ENCODE results near the gene EOLA1.
"Not testable (repeated sequence)": the region's sequence is repeated elsewhere in the genome, so short reads cannot be mapped to it uniquely, and the experiment has no call there.

Gene EOLA1

GRCh38 chrX:149546962-149547361, 6.2 kb downstream of the EOLA1 start:
- DNase-seq: not testable (repeated sequence)

DNA sequence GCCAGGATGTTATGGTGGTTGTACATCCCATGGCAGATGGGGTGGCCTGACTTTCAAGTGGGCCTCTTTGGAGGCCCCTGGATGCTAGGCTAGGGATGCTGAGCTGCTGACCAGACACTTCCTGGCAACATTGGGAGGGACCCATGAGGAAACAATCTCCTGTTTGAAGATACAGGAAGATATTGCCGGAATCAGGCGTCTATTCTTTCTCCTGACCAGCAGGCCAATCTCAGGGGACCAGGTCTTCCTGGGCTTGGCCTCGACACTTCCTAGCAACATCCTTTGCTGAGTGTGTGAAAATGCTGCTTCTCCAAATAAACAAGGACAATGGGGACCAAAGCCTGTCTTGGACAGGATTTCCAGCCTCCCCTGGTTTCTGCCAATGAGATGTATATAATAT, 7.0 kb downstream of the EOLA1 start:
- not testable (repeated sequence) for DNase-seq

DNA sequence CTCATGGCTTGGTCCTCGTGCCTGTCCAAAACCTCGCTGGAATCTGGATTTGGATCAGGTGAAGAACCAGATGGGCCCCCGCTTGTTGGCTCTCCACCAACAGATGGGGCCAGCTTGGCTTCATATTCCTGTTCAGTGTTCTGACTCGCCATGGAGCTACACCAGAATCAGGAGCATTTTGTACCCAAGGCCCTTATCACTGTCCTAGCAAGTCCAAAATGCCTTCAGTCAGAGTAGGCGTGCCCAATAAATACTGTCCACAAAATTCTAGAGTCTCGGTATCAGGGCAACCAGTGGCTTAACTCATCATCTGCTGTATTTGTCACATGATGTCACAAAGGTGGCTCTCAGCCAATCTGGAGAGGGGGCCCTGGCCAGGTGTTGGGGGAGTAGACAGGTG, 8.9 kb downstream of the EOLA1 start, which contains the start of gene HSFX3:
HSFX3 (minus strand) TSS at position 224 of the 400 bp plus-strand sequence; CDS start at position 152, 72 bp downstream.
- not testable (repeated sequence) for DNase-seq

- not testable (repeated sequence) for DNase-seq
Measured at GRCh38 chrX:149550454-149550853, 9.6 kb downstream of the EOLA1 start.

DNA sequence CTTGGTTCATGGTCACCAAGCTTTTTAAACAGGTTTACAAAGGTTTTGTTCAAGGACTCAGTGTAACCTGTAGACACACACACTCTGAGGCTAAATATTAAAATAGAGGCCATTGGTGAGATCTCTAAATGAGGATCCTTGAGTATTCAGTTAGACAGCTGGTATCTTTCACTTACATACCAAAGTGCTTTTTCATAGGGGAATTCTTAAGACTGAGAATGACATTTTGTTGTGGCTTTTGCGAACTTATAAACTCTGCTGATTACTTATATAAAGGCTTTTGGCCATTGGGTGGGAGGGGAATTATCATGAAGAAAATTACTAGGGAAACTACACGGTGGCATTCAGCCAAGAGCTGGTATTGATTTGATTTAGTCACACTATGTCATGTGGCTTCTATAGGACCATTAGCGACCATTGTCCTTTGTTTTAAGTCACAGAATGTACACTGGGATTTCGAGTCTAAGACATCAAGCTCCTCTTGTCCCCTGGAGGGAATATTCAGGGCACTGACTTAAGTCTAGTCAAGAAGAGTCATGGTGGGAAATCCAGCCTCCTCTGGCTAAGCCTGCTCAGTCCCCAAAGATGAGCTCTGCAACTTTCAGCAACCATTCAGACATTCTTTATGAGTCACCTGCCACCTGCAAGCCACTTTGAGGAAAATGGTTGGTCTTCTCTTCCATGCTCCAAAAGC, 10.6 kb downstream of the EOLA1 start:
- not testable (repeated sequence) for DNase-seq

DNA sequence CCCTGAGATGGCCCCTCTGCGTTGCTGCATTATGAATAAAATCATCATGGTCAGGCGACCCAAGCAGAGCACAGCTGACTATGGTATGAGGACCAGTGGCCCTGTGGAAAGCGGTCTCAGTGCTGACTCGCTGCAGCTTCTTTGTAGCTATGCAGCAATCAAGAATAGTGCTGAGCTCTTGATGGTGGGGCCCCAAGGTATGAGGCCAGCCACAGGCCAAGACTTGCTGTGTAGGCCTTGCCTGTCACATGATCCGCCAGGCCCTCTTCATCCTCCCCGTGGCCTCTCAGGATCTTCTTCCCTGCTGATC, 11.1 kb downstream of the EOLA1 start:
- not testable (repeated sequence) for DNase-seq

GRCh38 chrX:149555251-149555650, 14.4 kb downstream of the EOLA1 start:
- not testable (repeated sequence) for DNase-seq

DNA sequence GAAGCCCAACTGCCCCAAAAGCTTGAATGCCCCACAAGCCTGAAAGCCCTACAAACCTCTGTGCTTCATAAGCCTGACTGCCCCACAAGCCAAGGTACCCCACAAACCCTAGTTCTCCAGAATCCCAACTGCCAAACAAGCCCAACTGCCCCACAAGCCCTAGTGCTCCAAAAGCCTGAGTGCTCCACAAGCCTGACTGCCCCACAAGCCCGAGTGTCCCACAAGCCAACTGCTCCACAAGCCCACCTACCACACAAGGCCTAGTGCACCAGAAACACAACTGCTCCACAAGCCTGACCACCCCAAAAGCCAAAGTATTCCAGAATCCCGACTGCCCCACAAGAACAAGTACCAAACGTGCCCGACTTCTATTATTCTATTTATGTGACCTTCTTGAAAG, 22.5 kb downstream of the EOLA1 start:
- DNase-seq: no peak

- DNase-seq: no peak
Measured at GRCh38 chrX:149567621-149568417, 27.0 kb downstream of the EOLA1 start.

GRCh38 chrX:149568701-149569296, 28.0 kb downstream of the EOLA1 start:
- DNase-seq: no peak

DNA sequence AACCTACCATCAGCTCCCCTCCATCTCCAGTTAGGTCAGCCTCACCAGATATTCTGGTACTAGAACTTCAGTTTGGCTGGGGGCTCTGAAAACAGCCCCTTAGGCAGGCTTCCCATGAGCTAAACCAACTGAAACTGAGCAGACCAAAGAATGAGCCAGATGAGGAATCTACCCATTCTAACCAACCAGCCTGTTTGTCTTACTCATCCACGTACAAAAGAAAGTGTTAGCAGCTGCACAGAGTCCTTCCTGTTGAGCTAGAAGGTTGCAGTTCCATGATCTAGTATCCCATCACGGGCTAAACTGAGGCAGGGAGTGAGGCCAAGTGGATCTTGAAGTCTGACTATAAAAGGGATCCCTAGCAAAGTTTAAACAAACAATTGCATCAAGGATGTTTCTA, 29.0 kb downstream of the EOLA1 start:
- no peak for DNase-seq

- no peak for DNase-seq
Measured at GRCh38 chrX:149570668-149571067, 29.9 kb downstream of the EOLA1 start.

- no peak for DNase-seq
Measured at GRCh38 chrX:149571770-149572169, 31.0 kb downstream of the EOLA1 start.

DNA sequence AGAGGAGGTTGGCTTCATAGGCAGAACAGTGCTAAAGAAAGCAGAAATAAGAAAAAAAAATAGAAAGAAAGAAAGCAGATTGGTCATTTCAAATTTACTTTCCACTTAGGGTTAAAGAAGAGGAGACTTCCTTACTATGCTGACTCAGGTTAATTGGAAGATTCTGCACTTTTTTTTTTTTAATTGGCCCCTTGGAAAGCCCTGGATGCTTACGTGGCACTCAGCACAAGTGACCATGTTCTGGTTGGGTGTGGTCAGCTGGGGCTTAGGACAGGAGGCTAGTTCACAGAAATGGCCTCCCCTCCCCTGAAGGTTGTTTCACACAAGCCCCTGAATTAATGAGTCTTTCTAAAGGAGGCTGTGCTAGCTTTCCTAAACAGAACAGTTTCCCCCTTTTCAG, 31.9 kb downstream of the EOLA1 start:
- DNase-seq: no peak

GRCh38 chrX:149573456-149573855, 32.6 kb downstream of the EOLA1 start:
- not testable (repeated sequence) for DNase-seq

DNA sequence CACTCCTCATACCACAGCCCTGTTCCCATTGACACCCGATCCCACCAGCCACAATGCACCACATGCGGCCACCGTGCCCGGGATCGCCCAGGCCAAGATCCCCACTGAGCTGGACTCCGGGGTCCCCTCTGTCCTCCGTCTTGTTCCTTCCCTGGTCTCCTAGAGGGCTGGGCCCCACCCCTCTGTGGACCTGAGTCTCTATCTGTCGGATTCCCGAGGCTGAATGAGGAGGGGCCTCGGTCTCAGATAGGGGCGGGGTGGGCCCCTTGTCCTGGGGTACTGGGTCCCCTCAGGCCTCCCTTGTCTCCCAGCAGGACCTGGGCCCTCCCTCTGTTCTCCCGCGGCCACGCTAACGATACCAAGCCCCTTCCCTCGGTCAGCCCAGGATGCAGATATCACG, 44.8 kb downstream of the EOLA1 start:
- not testable (repeated sequence) for DNase-seq

DNA sequence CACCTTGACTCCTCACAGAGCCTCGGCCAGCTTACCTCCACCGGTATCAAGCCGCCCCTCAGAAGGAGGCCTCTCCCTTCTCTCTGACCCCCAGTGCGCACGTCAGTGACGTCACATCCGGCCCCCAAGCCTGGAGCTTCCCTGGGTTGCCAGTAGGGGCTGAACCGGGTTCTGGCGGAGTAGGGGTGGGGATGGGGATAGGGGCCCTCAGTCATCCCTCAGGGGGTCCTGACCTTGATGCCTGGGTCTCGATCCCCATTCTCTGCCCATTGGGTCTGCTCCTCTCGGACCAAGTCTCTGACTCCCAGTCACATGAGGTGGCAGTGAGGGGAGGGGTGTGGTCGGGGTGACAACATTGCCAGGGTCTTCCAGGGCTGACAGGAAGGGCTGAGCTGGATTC, 46.5 kb downstream of the EOLA1 start, which contains the start of gene MAGEA9B:
MAGEA9B (minus strand) TSS at position 101 of the 400 bp plus-strand sequence. CDS start 4,280 bp downstream, outside the sequence.
- not testable (repeated sequence) for DNase-seq

DNA sequence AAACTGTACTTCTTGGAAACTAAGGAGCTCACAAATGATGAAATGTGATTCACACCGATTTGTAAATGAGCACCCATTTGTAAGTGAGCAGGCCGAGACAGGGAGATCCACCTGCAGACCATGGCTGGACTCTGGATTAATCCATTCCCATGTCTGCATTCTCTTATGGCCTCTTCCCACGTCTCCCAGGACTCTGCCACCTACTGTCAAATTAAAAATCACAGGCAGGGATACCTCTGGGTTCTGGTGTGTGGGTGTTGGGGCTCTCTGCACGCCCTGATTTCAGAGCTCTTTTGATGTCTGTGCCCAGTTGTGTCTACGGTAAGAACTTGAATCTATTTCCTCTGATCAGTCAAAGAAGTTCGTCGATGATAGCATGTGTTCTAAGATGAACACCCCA, 50.2 kb downstream of the EOLA1 start:
- DNase-seq: not testable (repeated sequence)

GRCh38 chrX:149595214-149595613, 54.4 kb downstream of the EOLA1 start, which contains the start of gene HSFX2:
HSFX2 (minus strand) TSS chrX:149595314; CDS start chrX:149594700, 614 bp downstream.
- not testable (repeated sequence) for DNase-seq

- not testable (repeated sequence) for DNase-seq
Measured at GRCh38 chrX:149595943-149596342, 55.1 kb downstream of the EOLA1 start.

All from stimulated activated CD8-positive, alpha-beta memory T cell treated with anti-CD3 and anti-CD28 coated beads, Interleukin-4, amount 100 ng/mL, for 48 hours (primary cell).